H1 (cell line): Measurements from ENCODE around the gene NXPH4. TPM values are rescaled to one million over a fixed set of nuclear protein-coding genes. Genes with fewer than 3 reads are reported as not detected.
A peak's percentile ranks its signal among the peaks of the same experiment; 100 is the strongest.

ENCODE experiments used
- CTCF ChIA-PET: fragments of 300-600 bp; sonication (Branson Sonifier 250); formaldehyde crosslinking; loops from one replicate; lab custom pipeline; 2021; ENCODE audit not compliant: partially characterized antibody; lab: Charles Lee
- POLR2A ChIA-PET: fragments of 300-600 bp; sonication (Branson Sonifier 250); formaldehyde crosslinking; loops from one replicate; lab custom pipeline; 2021; ENCODE audit warnings: inconsistent platforms; ENCODE audit not compliant: partially characterized antibody; lab: Charles Lee
- DNase-seq, 2 experiments: peaks; one replicate each; pipeline versions ENCODE4 v3.0.0 to v3.0.0-alpha.2; 2010 to 2022; ENCODE audit warnings: low spot score in 2 of 2, low read depth in 1 of 2, mixed read lengths in 1 of 2
- FAIRE-seq: peaks from 2 replicates; lab custom pipeline; 2011; peaks lifted over from hg19 to GRCh38; lab: Jason Lieb, UNC
- H2AFZ ChIP-seq: 2 replicates; pipeline ENCODE4 v1.8.1; 2012; ENCODE audit warnings: low read length, inconsistent platforms
- H2AK5ac ChIP-seq: 2 replicates; pipeline ENCODE4 v1.6.1; 2013; ENCODE audit warnings: low read depth, low read length
- H2BK120ac ChIP-seq: replicated peaks from 2 replicates; pipeline ENCODE3; 2013; ENCODE audit warnings: low read depth, low read length, inconsistent platforms
- H2BK12ac ChIP-seq: 2 replicates; pipeline ENCODE4 v1.6.1; 2013; ENCODE audit warnings: low read depth, low read length
- H2BK15ac ChIP-seq: 2 replicates; pipeline ENCODE4 v1.6.1; 2013; ENCODE audit warnings: low read length
- H2BK20ac ChIP-seq: 2 replicates; pipeline ENCODE4 v1.6.1; 2013; ENCODE audit warnings: low read length
- H2BK5ac ChIP-seq: 2 replicates; pipeline ENCODE4 v1.6.1; 2013; ENCODE audit warnings: low read depth, low read length
- H3K14ac ChIP-seq: 2 replicates; pipeline ENCODE4 v1.6.1; 2013; ENCODE audit warnings: inconsistent platforms; ENCODE audit not compliant: insufficient read length
- H3K18ac ChIP-seq: 2 replicates; pipeline ENCODE4 v1.6.1; 2013; ENCODE audit warnings: low read length; ENCODE audit errors: extremely low read depth
- H3K23ac ChIP-seq: 2 replicates; pipeline ENCODE4 v1.6.1; 2013; ENCODE audit warnings: inconsistent platforms; ENCODE audit not compliant: insufficient read length
- H3K23me2 ChIP-seq: 2 replicates; pipeline ENCODE4 v1.6.1; 2013; ENCODE audit warnings: low read depth, low read length
- H3K27ac ChIP-seq: 2 replicates; pipeline ENCODE4 v1.6.1; 2011; ENCODE audit warnings: low read depth, low read length, inconsistent platforms
- H3K27me3 ChIP-seq, 4 experiments: replicated peaks in 1 of 4; 1 replicate in 1 of 4; 2 replicates in 3 of 4; pipeline versions ENCODE4 v1.6.1 to v1.8.1; 2011 to 2013; ENCODE audit warnings: low read length in 3 of 4, mild to moderate bottlenecking in 3 of 4, inconsistent platforms in 2 of 4, mixed read lengths in 2 of 4, moderate library complexity in 1 of 4; ENCODE audit not compliant: control insufficient read depth in 3 of 4, insufficient read depth in 3 of 4; ENCODE audit errors: extremely low read depth in 1 of 4
- H3K36me3 ChIP-seq, 4 experiments: 2 replicates each; pipeline versions ENCODE4 v1.6.1 to v1.8.1; 2011 to 2013; ENCODE audit warnings: mild to moderate bottlenecking in 4 of 4, low read length in 3 of 4, moderate library complexity in 2 of 4, control low read depth in 1 of 4, inconsistent platforms in 1 of 4; ENCODE audit not compliant: insufficient read depth in 4 of 4, control insufficient read depth in 2 of 4
- H3K4ac ChIP-seq: replicated peaks from 2 replicates; pipeline ENCODE3; 2013; ENCODE audit warnings: low read length, low read depth, mixed read lengths, inconsistent platforms; ENCODE audit not compliant: insufficient read length
- H3K4me1 ChIP-seq, 4 experiments: replicated peaks in 1 of 4; 1 replicate in 1 of 4; 2 replicates in 3 of 4; pipeline versions ENCODE4 v1.6.1 to v1.8.1; 2011 to 2013; ENCODE audit warnings: low read length in 3 of 4, inconsistent platforms in 2 of 4, mixed read lengths in 1 of 4; ENCODE audit not compliant: insufficient read depth in 4 of 4, control insufficient read depth in 3 of 4
- H3K4me2 ChIP-seq, 2 experiments: 2 replicates each; pipeline versions ENCODE4 v1.6.1 to v1.8.1; 2011 to 2013; ENCODE audit warnings: low read depth in 2 of 2, low read length in 2 of 2, control low read depth in 1 of 2, inconsistent platforms in 1 of 2, mild to moderate bottlenecking in 1 of 2; ENCODE audit not compliant: insufficient read depth in 1 of 2
- H3K4me3 ChIP-seq, 4 experiments: fragments of 200-600, 300-600 bp in 1 of 4; sonication (generic), shearing (Covaris generic), sonication (Bioruptor Twin) in 1 of 4; 2 replicates each; pipeline versions ENCODE4 v1.5.1 to v1.8.1; 2011 to 2016; ENCODE audit warnings: low read length in 4 of 4, low read depth in 3 of 4, control low read depth in 2 of 4, inconsistent platforms in 2 of 4, mild to moderate bottlenecking in 2 of 4, mixed read lengths in 1 of 4, moderate library complexity in 1 of 4; ENCODE audit not compliant: insufficient read depth in 2 of 4; ENCODE audit errors: extremely low read depth in 1 of 4
- H3K56ac ChIP-seq: replicated peaks from 2 replicates; pipeline ENCODE3; 2013; ENCODE audit warnings: low read depth, mild to moderate bottlenecking, mixed read lengths, low read length, inconsistent platforms; ENCODE audit not compliant: insufficient read length
- H3K79me1 ChIP-seq: 2 replicates; pipeline ENCODE4 v1.6.1; 2013; ENCODE audit warnings: low read depth, low read length, control low read depth
- H3K79me2 ChIP-seq, 2 experiments: 2 replicates each; pipeline versions ENCODE4 v1.6.1 to v1.8.1; 2012 to 2013; ENCODE audit warnings: low read length in 2 of 2, mild to moderate bottlenecking in 2 of 2, inconsistent platforms in 1 of 2; ENCODE audit not compliant: insufficient read depth in 2 of 2, control insufficient read depth in 1 of 2
- H3K9ac ChIP-seq, 4 experiments: replicated peaks in 1 of 4; 1 replicate in 1 of 4; 2 replicates in 3 of 4; pipeline versions ENCODE4 v1.6.1 to v1.8.1; 2011 to 2013; ENCODE audit warnings: low read depth in 3 of 4, low read length in 3 of 4, control low read depth in 2 of 4, mild to moderate bottlenecking in 2 of 4, moderate library complexity in 2 of 4, inconsistent platforms in 1 of 4; ENCODE audit errors: extremely low read depth in 1 of 4
- H3K9me3 ChIP-seq, 2 experiments: 2 replicates each; pipeline versions ENCODE4 v1.6.1 to v1.8.1; 2012 to 2013; ENCODE audit warnings: mild to moderate bottlenecking in 2 of 2, moderate library complexity in 2 of 2, control low read depth in 1 of 2, inconsistent platforms in 1 of 2, low read depth in 1 of 2, low read length in 1 of 2, mixed read lengths in 1 of 2; ENCODE audit not compliant: insufficient read depth in 2 of 2
- H4K20me1 ChIP-seq, 2 experiments: replicated peaks in 1 of 2; 2 replicates each; pipeline versions ENCODE3 to v1.8.1; 2011 to 2013; ENCODE audit warnings: inconsistent platforms in 2 of 2, low read length in 2 of 2, mild to moderate bottlenecking in 1 of 2; ENCODE audit not compliant: insufficient read depth in 2 of 2, control insufficient read depth in 1 of 2
- H4K5ac ChIP-seq: 2 replicates; pipeline ENCODE4 v1.6.1; 2013; ENCODE audit warnings: low read length, low read depth, mixed read lengths, inconsistent platforms; ENCODE audit not compliant: insufficient read length
- H4K8ac ChIP-seq: 2 replicates; pipeline ENCODE4 v1.8.0; 2013; ENCODE audit warnings: mild to moderate bottlenecking, moderate library complexity, low read length, inconsistent platforms; ENCODE audit not compliant: insufficient read depth; ENCODE audit errors: extremely low read depth
- H4K91ac ChIP-seq: replicated peaks from 2 replicates; pipeline ENCODE3; 2013; ENCODE audit warnings: low read length, mixed read lengths, inconsistent platforms; ENCODE audit not compliant: insufficient read length
- CBX8 ChIP-seq: fragments of 300-800, 300-1000 bp; sonication (generic); IDR thresholded peaks from 2 replicates; pipeline ENCODE4 v1.7.1; 2016; ENCODE audit warnings: low read depth, low read length, borderline replicate concordance
- CTBP2 ChIP-seq: IDR thresholded peaks from 2 replicates; pipeline ENCODE4 v1.7.0; 2011; ENCODE audit warnings: borderline replicate concordance, mild to moderate bottlenecking, moderate library complexity, mixed read lengths, low read length; ENCODE audit not compliant: insufficient read depth, insufficient read length
- NRF1 ChIP-seq: IDR thresholded peaks from 2 replicates; pipeline ENCODE4 v1.6.1; 2011; ENCODE audit warnings: mild to moderate bottlenecking, low read depth, low read length, improper control_type of control experiment
- RAD21 ChIP-seq, 2 experiments: IDR thresholded peaks in 1 of 2; conservative IDR thresholded peaks in 1 of 2; 2 replicates each; pipeline ENCODE4 v1.6.1; 2011; ENCODE audit warnings: low read depth in 2 of 2, low read length in 2 of 2, improper control_type of control experiment in 1 of 2, inconsistent platforms in 1 of 2, mild to moderate bottlenecking in 1 of 2, moderate library complexity in 1 of 2
- RFX5 ChIP-seq: IDR thresholded peaks from 2 replicates; pipeline ENCODE4 v1.6.1; 2011; ENCODE audit warnings: low read depth, low read length, improper control_type of control experiment, borderline replicate concordance
- WGBS, 2 experiments: shearing (Covaris generic) in 1 of 2; methylation state at CpG; one replicate each; pipeline versions ENCODE4 v1.1.6 to v1.1.7; 2013 to 2015; ENCODE audit warnings: low lambda C conversion rate in 2 of 2, mixed read lengths in 2 of 2, inconsistent platforms in 1 of 2, low coverage in 1 of 2, missing lambda C conversion rate in 1 of 2; ENCODE audit not compliant: insufficient replicate concordance in 2 of 2, insufficient coverage in 1 of 2, insufficient read length in 1 of 2; ENCODE audit errors: extremely low coverage in 1 of 2, missing lambda C conversion rate in 1 of 2; 5-methylcytosine and 5-hydroxymethylcytosine counted together
- polyA plus RNA-seq, 7 experiments: library from polyadenylated mRNA; depleted of rRNA in 3 of 7; stranded (reverse) in 5 of 7; unstranded in 2 of 7; fragments of >200 nt in 5 of 7; fragments of 200-250 nt in 2 of 7; gene quantifications; 1 replicate in 5 of 7; 2 replicates in 1 of 7; 4 replicates in 1 of 7; pipeline versions ENCODE4 v1.2.1 to v1.2.3, GENCODE V29; 2011 to 2013; ENCODE audit warnings: missing spikeins in 2 of 7, mixed read lengths in 2 of 7
- total RNA-seq: library from RNA; stranded (reverse); fragmentation: NEBNext Ultra II Directional; extraction: Animal tissue kit (Norgen Biotek cat#: 25700); gene quantifications from 2 replicates; pipeline ENCODE4 v1.2.1, GENCODE V29; 2021
- TF ChIP-seq, protein P1 (sequence below): IDR thresholded peaks from 2 replicates; pipeline ENCODE4 v1.6.1; 2012; ENCODE audit warnings: inconsistent platforms
- TF ChIP-seq, protein P2 (sequence below), 3 experiments: IDR thresholded peaks; 1 replicate in 2 of 3; 2 replicates in 1 of 3; pipeline versions ENCODE4 v1.5.1 to v1.6.1; 2011; ENCODE audit warnings: low read length in 3 of 3, mild to moderate bottlenecking in 3 of 3, inconsistent platforms in 2 of 3, low read depth in 1 of 3, moderate library complexity in 1 of 3; ENCODE audit not compliant: insufficient read depth in 1 of 3; ENCODE audit errors: control extremely low read depth in 1 of 3

NXPH4 gene
- total and polyA plus RNA-seq, 2 of the 8 experiments (the other 6 are each of a cell fraction or from before 2014, with no cell fraction given) = 0.92 to 1.7 TPM

GRCh38 chr12:57173089-57173488 is 43.5 kb upstream of the NXPH4 start:
- H3K36me3 ChIP-seq = peaks cover 26 to 53% (median 48%) of the 10 kb centered on the region in 4 experiments
- no peak overlapping the region for H2BK15ac ChIP-seq
- H3K27ac ChIP-seq = no peak overlapping the region
- CTCF ChIA-PET = interaction anchor here (0.6 to 21.9 kb wide), 29 partner anchors 10 to 411 kb away, joined by 3 to 389 read pairs (median 4); partner anchors contain the start of genes LRP1, LRP1-AS and STAT6
- no peak overlapping the region for H4K5ac ChIP-seq
- H3K9ac ChIP-seq = no peak overlapping the region
- H3K14ac ChIP-seq = no peak overlapping the region
- no peak overlapping the region for H3K4ac ChIP-seq
- H2AFZ ChIP-seq = no peak overlapping the region
- no peak overlapping the region for H2BK12ac ChIP-seq
- H4K8ac ChIP-seq = no peak overlapping the region; the same call in 1 of the 2 replicates
- DNase-seq (peak; percentile 19 to 72), FAIRE-seq (no peak)
- no peaks in the 10 kb centered on the region for H3K79me2 ChIP-seq
- no peaks in the 10 kb centered on the region for H3K9me3 ChIP-seq
- no peaks in the 10 kb centered on the region for H3K4me1 ChIP-seq
- no peaks in the 10 kb centered on the region for H3K27me3 ChIP-seq
- H3K79me1 ChIP-seq = no peaks in the 10 kb centered on the region
- no peak overlapping the region; the same call in 1 of the 2 replicates for H2BK5ac ChIP-seq
- H3K18ac ChIP-seq = no peak overlapping the region
- H3K23me2 ChIP-seq = no peaks in the 10 kb centered on the region
- H4K20me1 ChIP-seq = peaks cover 4 to 17% of the 10 kb centered on the region in 2 experiments
- H3K23ac ChIP-seq = no peak overlapping the region
- TF ChIP-seq, protein P1, sequence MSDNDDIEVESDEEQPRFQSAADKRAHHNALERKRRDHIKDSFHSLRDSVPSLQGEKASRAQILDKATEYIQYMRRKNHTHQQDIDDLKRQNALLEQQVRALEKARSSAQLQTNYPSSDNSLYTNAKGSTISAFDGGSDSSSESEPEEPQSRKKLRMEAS = 0 out of 2 replicates have a peak, but pooled peaks have one; percentile 25
- TF ChIP-seq NRF1 = no peak
- TF ChIP-seq RFX5 = no peak
- TF ChIP-seq RAD21 (IDR thresholded peaks at IDR 0.05 in 1 of 2, conservative IDR thresholded peaks at IDR 0.05 in 1 of 2; ENCODE audit: low read depth in 2 of 2, low read length in 2 of 2) = peak; percentile 43 to 51
- TF ChIP-seq, protein P2, sequence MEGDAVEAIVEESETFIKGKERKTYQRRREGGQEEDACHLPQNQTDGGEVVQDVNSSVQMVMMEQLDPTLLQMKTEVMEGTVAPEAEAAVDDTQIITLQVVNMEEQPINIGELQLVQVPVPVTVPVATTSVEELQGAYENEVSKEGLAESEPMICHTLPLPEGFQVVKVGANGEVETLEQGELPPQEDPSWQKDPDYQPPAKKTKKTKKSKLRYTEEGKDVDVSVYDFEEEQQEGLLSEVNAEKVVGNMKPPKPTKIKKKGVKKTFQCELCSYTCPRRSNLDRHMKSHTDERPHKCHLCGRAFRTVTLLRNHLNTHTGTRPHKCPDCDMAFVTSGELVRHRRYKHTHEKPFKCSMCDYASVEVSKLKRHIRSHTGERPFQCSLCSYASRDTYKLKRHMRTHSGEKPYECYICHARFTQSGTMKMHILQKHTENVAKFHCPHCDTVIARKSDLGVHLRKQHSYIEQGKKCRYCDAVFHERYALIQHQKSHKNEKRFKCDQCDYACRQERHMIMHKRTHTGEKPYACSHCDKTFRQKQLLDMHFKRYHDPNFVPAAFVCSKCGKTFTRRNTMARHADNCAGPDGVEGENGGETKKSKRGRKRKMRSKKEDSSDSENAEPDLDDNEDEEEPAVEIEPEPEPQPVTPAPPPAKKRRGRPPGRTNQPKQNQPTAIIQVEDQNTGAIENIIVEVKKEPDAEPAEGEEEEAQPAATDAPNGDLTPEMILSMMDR (IDR thresholded peaks at IDR 0.05; ENCODE audit: control extremely low read depth in 1 of 3, insufficient read depth in 1 of 3, low read depth in 1 of 3, low read length in 3 of 3) = peak in 2 of 3 experiments; percentile 81 to 82; a peak in 3 of 4 replicates
- no peak for TF ChIP-seq CTBP2
- TF ChIP-seq CBX8 = no peak
- TF ChIP-seq, all 59 proteins: peak for 3
- H3K56ac ChIP-seq = no peak overlapping the region
- WGBS, 2 experiments = 83% methylated on average over 11 of the region's 11 CpGs; no CpG with 5 or more reads in 1 of the 2 experiments
- no peak overlapping the region for H3K4me3 ChIP-seq
- H2AK5ac ChIP-seq = no peak overlapping the region
- no peak overlapping the region for H3K4me2 ChIP-seq
- H4K91ac ChIP-seq = no peak overlapping the region
- no peak overlapping the region for H2BK20ac ChIP-seq
- POLR2A ChIA-PET = interaction anchor here (0.7 to 9.9 kb wide), 11 partner anchors 14 to 124 kb away, joined by 3 to 91 read pairs (median 6); partner anchors contain the start of genes LRP1 and SHMT2
- H2BK120ac ChIP-seq = no peak overlapping the region
